HepG2 (cell line): Measurements from ENCODE around the gene MRPL43. TPM values are rescaled to one million over a fixed set of nuclear protein-coding genes. Genes with fewer than 3 reads are reported as not detected.

Experiments
- ATAC-seq: fragments of 200-7000 bp; cut with Tn5 transposase; 3 replicates; pipeline ENCODE4 v1.9.1; 2020; ENCODE audit warnings: mild to moderate bottlenecking, moderate library complexity
- BruUV-seq: library from RNA; stranded (reverse); fragments of 400-500 nt; replicated peaks from 2 replicates; lab custom pipeline; 2021; lab: Mats Ljungman, UMichigan
- CTCF ChIA-PET: fragments of 300-600 bp; formaldehyde crosslinking; extraction: SDS; loops from one replicate; lab custom pipeline; 2021; ENCODE audit warnings: low total read pairs, inconsistent platforms, low intra/inter-chr PET ratio; lab: Yijun Ruan, JAX
- POLR2A ChIA-PET: fragments of 350-600 bp; sonication (Branson Sonifier 250); formaldehyde crosslinking; loops from one replicate; lab custom pipeline; 2020; ENCODE audit warnings: antibody characterized with exemption, inconsistent platforms; lab: Yijun Ruan, JAX
- DNase-seq: peaks from one replicate; pipeline ENCODE4 v3.0.0-alpha.2; 2015; ENCODE audit warnings: low spot score
- FAIRE-seq: peaks from 3 replicates; lab custom pipeline; 2011; peaks lifted over from hg19 to GRCh38; lab: Jason Lieb, UNC
- H2AFZ ChIP-seq: one replicate; pipeline ENCODE4 v1.6.1; 2011; ENCODE audit warnings: low read length, inconsistent platforms
- H3K27ac ChIP-seq: fragments of 300-600 bp; 3 replicates; pipeline ENCODE4 v1.8.0; 2011; ENCODE audit warnings: mixed run types, mild to moderate bottlenecking, mixed read lengths, low read length, inconsistent platforms; ENCODE audit not compliant: insufficient read depth; ENCODE audit errors: extremely low read length
- H3K27me3 ChIP-seq, 2 experiments: fragments of 200-600 bp in 1 of 2; 2 replicates in 1 of 2; 3 replicates in 1 of 2; pipeline versions ENCODE4 v1.6.0 to v1.8.0; 2011; ENCODE audit warnings: low read length in 2 of 2, mild to moderate bottlenecking in 2 of 2, moderate library complexity in 2 of 2, inconsistent platforms in 1 of 2; ENCODE audit not compliant: insufficient read depth in 2 of 2, control insufficient read depth in 1 of 2
- H3K36me3 ChIP-seq, 2 experiments: fragments of 200-600 bp in 1 of 2; replicated peaks in 1 of 2; 2 replicates in 1 of 2; 3 replicates in 1 of 2; pipeline versions ENCODE4 v1.5.1 to v1.8.0; 2011; ENCODE audit warnings: low read length in 2 of 2, inconsistent platforms in 1 of 2; ENCODE audit not compliant: insufficient read depth in 2 of 2, control insufficient read depth in 1 of 2
- H3K4me1 ChIP-seq: 2 replicates; pipeline ENCODE4 v1.5.1; 2012; ENCODE audit warnings: low read length, inconsistent platforms; ENCODE audit not compliant: insufficient read depth
- H3K4me2 ChIP-seq: 2 replicates; pipeline ENCODE4 v1.6.0; 2011; ENCODE audit warnings: low read depth, low read length, inconsistent platforms
- H3K4me3 ChIP-seq, 3 experiments: fragments of 200-600 bp in 1 of 3; sonication (generic), shearing (Covaris generic) in 1 of 3; replicated peaks in 1 of 3; 2 replicates each; pipeline ENCODE4 v1.5.1; 2011 to 2016; ENCODE audit warnings: low read length in 3 of 3, inconsistent platforms in 2 of 3, low read depth in 2 of 3, mild to moderate bottlenecking in 2 of 3, control low read depth in 1 of 3, mixed read lengths in 1 of 3; ENCODE audit not compliant: insufficient read depth in 1 of 3
- H3K79me2 ChIP-seq: one replicate; pipeline ENCODE4 v1.6.1; 2011; ENCODE audit warnings: low read length, inconsistent platforms; ENCODE audit not compliant: insufficient read depth
- H3K9ac ChIP-seq: 2 replicates; pipeline ENCODE4 v1.6.0; 2011; ENCODE audit warnings: mild to moderate bottlenecking, low read depth, low read length, inconsistent platforms; ENCODE audit not compliant: insufficient read depth
- H3K9me3 ChIP-seq: 2 replicates; pipeline ENCODE4 v1.5.1; 2012; ENCODE audit warnings: mild to moderate bottlenecking, low read length
- H4K20me1 ChIP-seq: 2 replicates; pipeline ENCODE4 v1.6.0; 2011; ENCODE audit warnings: inconsistent platforms, mild to moderate bottlenecking, low read length, moderate library complexity; ENCODE audit not compliant: insufficient read depth
- BHLHE40 ChIP-seq: IDR thresholded peaks from 2 replicates; pipeline ENCODE4 v1.6.1; 2011; ENCODE audit warnings: low read length, improper control_type of control experiment
- ELF3 ChIP-seq: IDR thresholded peaks from 2 replicates; pipeline ENCODE4 v1.6.1; 2016; ENCODE audit warnings: missing genetic modification reagents, missing compliant biosample characterization
- HOXA3 ChIP-seq: sonication (generic); formaldehyde crosslinking; IDR thresholded peaks from 2 replicates; pipeline ENCODE4 v1.5.0; 2020; ENCODE audit warnings: missing genetic modification reagents
- HOXD1 ChIP-seq: sonication (generic); formaldehyde crosslinking; IDR thresholded peaks from 2 replicates; pipeline ENCODE4 v1.5.0; 2020; ENCODE audit warnings: missing genetic modification reagents
- IKZF4 ChIP-seq: sonication (generic); formaldehyde crosslinking; IDR thresholded peaks from 2 replicates; pipeline ENCODE4 v1.5.1; 2020; ENCODE audit warnings: borderline replicate concordance, mild to moderate bottlenecking, low read depth, missing genetic modification reagents; ENCODE audit errors: not compliant biosample characterization
- POLR2AphosphoS5 ChIP-seq: IDR thresholded peaks from 2 replicates; pipeline ENCODE4 v1.6.1; 2012; ENCODE audit warnings: low read depth, low read length
- XRCC5 ChIP-seq: fragments of 200-400 bp; formaldehyde crosslinking; optimal IDR thresholded peaks from 2 replicates; pipeline ENCODE3; 2017; ENCODE audit warnings: mild to moderate bottlenecking, low read length
- ZNF143 ChIP-seq: sonication (generic); formaldehyde crosslinking; IDR thresholded peaks from 2 replicates; pipeline ENCODE4 v1.4.0; 2020; ENCODE audit warnings: missing genetic modification reagents
- ZNF20 ChIP-seq: sonication (generic); formaldehyde crosslinking; IDR thresholded peaks from 2 replicates; pipeline ENCODE4 v1.4.0; 2020; ENCODE audit warnings: mild to moderate bottlenecking, moderate library complexity, missing genetic modification reagents
- ZNF296 ChIP-seq: sonication (generic); formaldehyde crosslinking; conservative IDR thresholded peaks from 2 replicates; pipeline ENCODE4 v1.5.0; 2020; ENCODE audit warnings: mild to moderate bottlenecking, missing genetic modification reagents
- ZNF331 ChIP-seq: sonication (generic); formaldehyde crosslinking; IDR thresholded peaks from 2 replicates; pipeline ENCODE4 v1.4.0; 2020; ENCODE audit warnings: missing genetic modification reagents
- ZNF550 ChIP-seq: sonication (generic); formaldehyde crosslinking; IDR thresholded peaks from 2 replicates; pipeline ENCODE4 v1.4.0; 2020; ENCODE audit warnings: mild to moderate bottlenecking, missing genetic modification reagents, borderline replicate concordance
- ZNF674 ChIP-seq: sonication (generic); formaldehyde crosslinking; IDR thresholded peaks from 2 replicates; pipeline ENCODE4 v1.5.0; 2020; ENCODE audit warnings: low read depth, mild to moderate bottlenecking, missing genetic modification reagents
- ZNF713 ChIP-seq: sonication (generic); formaldehyde crosslinking; IDR thresholded peaks from 2 replicates; pipeline ENCODE4 v1.4.0; 2020; ENCODE audit warnings: mild to moderate bottlenecking, missing genetic modification reagents
- WGBS: methylation state at CpG from one replicate; pipeline ENCODE4 v1.1.6; 2017; ENCODE audit warnings: low lambda C conversion rate; 5-methylcytosine and 5-hydroxymethylcytosine counted together
- in situ Hi-C: cut with HindIII; loops from 2 replicates; pipeline ENCODE4 v1.10.0; 2017; ENCODE audit warnings: low pct_unique_long_range_greater_than_20kb; ENCODE audit not compliant: extremely low pct_ligation_motif_present
- intact Hi-C: fragments of 100-400 bp; cut with micrococcal nuclease; formaldehyde crosslinking; loops from one replicate; pipeline ENCODE4 v1.10.0; 2022; ENCODE audit not compliant: unreplicated experiment
- polyA plus RNA-seq, 8 experiments: library from polyadenylated mRNA; depleted of rRNA in 3 of 8; stranded (reverse) in 7 of 8; unstranded in 1 of 8; fragments of >200 nt; fragmentation: Illumina TruSeq in 4 of 8; extraction: Trizol in 4 of 8; gene quantifications; 2 replicates each; pipeline versions ENCODE4 v1.2.1 to v1.2.3, GENCODE V29; 2011 to 2016; ENCODE audit warnings: low read depth in 4 of 8, missing spikeins in 1 of 8, mixed read lengths in 1 of 8; ENCODE audit not compliant: insufficient read depth in 1 of 8
- total RNA-seq, 5 experiments: library from RNA; depleted of rRNA; stranded (reverse); fragments of >200 nt; fragmentation: Illumina TruSeq; extraction: Trizol; gene quantifications; 2 replicates each; pipeline ENCODE4 v1.2.3, GENCODE V29; 2016; ENCODE audit warnings: low read depth in 1 of 5
- TF ChIP-seq, protein P1 (sequence below): sonication (generic); formaldehyde crosslinking; IDR thresholded peaks from 2 replicates; pipeline ENCODE4 v1.5.0; 2020; ENCODE audit warnings: missing genetic modification reagents, mild to moderate bottlenecking, borderline replicate concordance
- TF ChIP-seq, protein P2 (sequence below): sonication (generic); formaldehyde crosslinking; IDR thresholded peaks from 2 replicates; pipeline ENCODE4 v1.9.0; 2021; ENCODE audit warnings: missing genetic modification reagents, borderline replicate concordance

MRPL43 gene
- total and polyA plus RNA-seq, 2 of the 13 experiments (the other 11 are each of a cell fraction or from before 2014, with no cell fraction given): 71.0 to 73.7 TPM

DNA sequence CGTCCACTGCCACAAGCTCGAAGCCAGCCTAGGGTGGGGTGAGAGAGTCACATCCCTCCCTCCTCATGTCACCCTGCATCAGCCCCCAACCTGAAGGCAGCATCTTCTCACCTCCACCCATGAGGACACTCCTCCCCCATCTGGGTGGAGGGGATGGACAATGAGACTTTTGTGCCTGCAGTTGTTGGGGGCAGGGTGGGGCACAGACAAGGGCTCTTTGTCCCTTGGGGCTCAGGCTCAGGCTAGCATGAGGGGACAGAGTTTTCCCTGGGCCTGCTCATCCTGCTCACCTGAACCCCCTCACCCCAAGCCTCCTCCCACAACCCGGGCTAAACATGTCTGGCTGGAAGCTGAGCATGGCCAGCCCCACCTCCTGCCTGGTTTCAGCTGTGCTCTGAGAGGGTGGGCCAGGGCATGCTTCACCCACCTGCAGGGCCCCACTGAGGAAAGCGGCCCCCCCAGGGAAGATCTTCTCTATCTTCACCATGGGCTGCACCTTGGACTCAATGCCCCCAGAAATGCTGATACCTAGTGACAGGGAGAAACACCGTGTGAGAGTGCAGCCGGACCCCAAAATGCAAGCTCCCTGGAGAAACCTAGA lies 21.6 kb upstream of the MRPL43 start (continued):
- TF ChIP-seq, protein P1, sequence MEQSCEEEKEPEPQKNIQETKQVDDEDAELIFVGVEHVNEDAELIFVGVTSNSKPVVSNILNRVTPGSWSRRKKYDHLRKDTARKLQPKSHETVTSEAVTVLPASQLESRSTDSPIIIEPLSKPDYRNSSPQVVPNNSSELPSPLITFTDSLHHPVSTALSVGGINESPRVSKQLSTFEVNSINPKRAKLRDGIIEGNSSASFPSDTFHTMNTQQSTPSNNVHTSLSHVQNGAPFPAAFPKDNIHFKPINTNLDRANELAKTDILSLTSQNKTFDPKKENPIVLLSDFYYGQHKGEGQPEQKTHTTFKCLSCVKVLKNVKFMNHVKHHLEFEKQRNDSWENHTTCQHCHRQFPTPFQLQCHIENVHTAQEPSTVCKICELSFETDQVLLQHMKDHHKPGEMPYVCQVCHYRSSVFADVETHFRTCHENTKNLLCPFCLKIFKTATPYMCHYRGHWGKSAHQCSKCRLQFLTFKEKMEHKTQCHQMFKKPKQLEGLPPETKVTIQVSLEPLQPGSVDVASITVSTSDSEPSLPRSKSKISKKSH (CRISPR knock-in tag): peak; percentile 37; the same call in 1 of the 2 replicates
- TF ChIP-seq HOXA3 (CRISPR knock-in tag): peak; percentile 50
- TF ChIP-seq, protein P2, sequence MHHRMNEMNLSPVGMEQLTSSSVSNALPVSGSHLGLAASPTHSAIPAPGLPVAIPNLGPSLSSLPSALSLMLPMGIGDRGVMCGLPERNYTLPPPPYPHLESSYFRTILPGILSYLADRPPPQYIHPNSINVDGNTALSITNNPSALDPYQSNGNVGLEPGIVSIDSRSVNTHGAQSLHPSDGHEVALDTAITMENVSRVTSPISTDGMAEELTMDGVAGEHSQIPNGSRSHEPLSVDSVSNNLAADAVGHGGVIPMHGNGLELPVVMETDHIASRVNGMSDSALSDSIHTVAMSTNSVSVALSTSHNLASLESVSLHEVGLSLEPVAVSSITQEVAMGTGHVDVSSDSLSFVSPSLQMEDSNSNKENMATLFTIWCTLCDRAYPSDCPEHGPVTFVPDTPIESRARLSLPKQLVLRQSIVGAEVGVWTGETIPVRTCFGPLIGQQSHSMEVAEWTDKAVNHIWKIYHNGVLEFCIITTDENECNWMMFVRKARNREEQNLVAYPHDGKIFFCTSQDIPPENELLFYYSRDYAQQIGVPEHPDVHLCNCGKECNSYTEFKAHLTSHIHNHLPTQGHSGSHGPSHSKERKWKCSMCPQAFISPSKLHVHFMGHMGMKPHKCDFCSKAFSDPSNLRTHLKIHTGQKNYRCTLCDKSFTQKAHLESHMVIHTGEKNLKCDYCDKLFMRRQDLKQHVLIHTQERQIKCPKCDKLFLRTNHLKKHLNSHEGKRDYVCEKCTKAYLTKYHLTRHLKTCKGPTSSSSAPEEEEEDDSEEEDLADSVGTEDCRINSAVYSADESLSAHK (CRISPR knock-in tag): no peak

DNA sequence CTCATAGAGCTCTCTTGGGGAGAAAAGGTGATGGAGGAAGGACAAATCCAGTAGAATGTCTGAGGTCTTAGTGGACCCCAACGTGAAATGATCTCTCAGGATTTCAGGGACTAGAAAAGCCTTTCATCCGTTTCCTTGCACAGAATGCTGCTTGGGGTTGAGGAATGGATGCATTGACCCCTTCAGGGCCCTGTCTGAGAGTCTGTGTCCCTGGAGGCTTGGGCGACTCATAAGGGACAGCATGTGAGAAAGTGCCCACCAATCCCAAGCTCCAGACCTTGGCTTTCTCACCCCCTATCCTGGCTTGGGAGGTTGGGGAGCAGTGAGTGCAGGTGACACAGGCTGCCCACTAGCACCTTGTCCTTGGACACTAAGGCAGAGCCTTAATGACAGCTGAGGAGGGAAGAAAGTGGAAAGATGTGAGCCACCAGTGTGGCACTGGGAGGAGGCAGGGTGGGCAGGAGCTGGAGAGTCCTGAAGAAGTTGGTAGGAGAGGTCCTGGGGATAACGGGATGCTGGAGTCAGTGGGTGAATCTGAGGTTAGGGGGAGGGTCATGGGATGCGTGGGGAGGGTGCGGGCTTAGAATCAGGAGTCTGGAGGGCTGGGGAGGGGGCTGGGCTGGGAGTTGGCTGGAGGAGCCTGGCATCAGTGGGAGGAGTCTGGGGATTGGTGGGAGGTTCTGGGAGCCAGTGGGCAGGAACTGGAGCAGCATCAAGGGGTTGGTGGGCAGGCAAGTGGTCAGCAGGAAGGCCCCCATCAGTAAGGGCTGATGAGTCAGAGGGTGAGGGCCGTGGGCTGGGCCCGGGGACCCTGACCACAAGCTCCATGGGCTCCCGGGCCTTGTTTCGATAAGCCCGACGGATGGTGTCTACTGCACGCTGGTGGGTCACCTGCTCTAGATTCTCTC lies 20.9 kb upstream of the MRPL43 start:
- ChIA-PET CTCF (no interaction called here), POLR2A (interaction anchor here (0.8 to 7.1 kb wide), 3 partner anchors 9 to 23 kb away, joined by 3 to 124 read pairs (median 3); partner anchors contain the start of genes LZTS2, MRPL43 and TWNK)
- peak overlapping the region; percentile 73 for H3K27ac ChIP-seq
- H3K36me3 ChIP-seq: peaks cover 14 to 33% of the 10 kb centered on the region in 2 experiments; a peak in 4 of 5 replicates
- H3K4me2 ChIP-seq: peak overlapping the region; percentile 61; the same call in 1 of the 2 replicates
- H3K27me3 ChIP-seq: no peaks in the 10 kb centered on the region
- WGBS: 78% methylated on average over 8 of the region's 13 CpGs
- intact Hi-C loops (no loop called here), in situ Hi-C loops (no loop called here)
- peaks cover 2% of the 10 kb centered on the region for H3K79me2 ChIP-seq
- peaks cover 62% of the 10 kb centered on the region for H3K4me1 ChIP-seq
- H3K9ac ChIP-seq: 0 out of 2 replicates have a peak overlapping the region, but pooled peaks have one; percentile 43
- no peaks in the 10 kb centered on the region for H3K9me3 ChIP-seq
- DNase-seq (no peak), FAIRE-seq (no peak), ATAC-seq (no peak)
- no peaks in the 10 kb centered on the region for H4K20me1 ChIP-seq
- H3K4me3 ChIP-seq: no peak overlapping the region
- no TSS peak for BruUV-seq
- H2AFZ ChIP-seq: no peak overlapping the region
- TF ChIP-seq IKZF4 (CRISPR knock-in tag): no peak
- no peak for TF ChIP-seq XRCC5
- TF ChIP-seq ZNF550 (CRISPR knock-in tag): 0 out of 2 replicates have a peak, but pooled peaks have one; percentile 19
- no peak for TF ChIP-seq ZNF331 (CRISPR knock-in tag)
- TF ChIP-seq HOXD1: no peak
- TF ChIP-seq ZNF143 (CRISPR knock-in tag): no peak
- no peak for TF ChIP-seq ZNF713 (CRISPR knock-in tag)
- no peak for TF ChIP-seq ZNF20 (CRISPR knock-in tag)
- TF ChIP-seq ELF3: no peak
- no peak for TF ChIP-seq ZNF296 (CRISPR knock-in tag)
- no peak for TF ChIP-seq BHLHE40
- TF ChIP-seq POLR2AphosphoS5: peak; percentile 51
- TF ChIP-seq ZNF674: no peak
